HCT116 (cell line): ENCODE results near the gene LMX1A. TPM values are rescaled to one million over a fixed set of nuclear protein-coding genes. Genes with fewer than 3 reads are reported as not detected.

ENCODE experiments used
- ATAC-seq: fragments of 200-7000 bp; cut with Tn5 transposase; 2 replicates; pipeline ENCODE4 v1.9.1; 2020; ENCODE audit warnings: mild to moderate bottlenecking, moderate library complexity
- BruUV-seq: library from RNA; stranded (reverse); fragments of 400-500 nt; replicated peaks from 2 replicates; lab custom pipeline; 2021; lab: Mats Ljungman, UMichigan
- CTCF ChIA-PET: fragments of 300-600 bp; sonication (Branson Sonifier 250); formaldehyde crosslinking; loops from one replicate; lab custom pipeline; 2021; ENCODE audit warnings: antibody characterized with exemption; lab: Charles Lee
- POLR2A ChIA-PET: fragments of 300-600, 350-600 bp; sonication (Branson Sonifier 250); formaldehyde crosslinking; loops from one replicate; lab custom pipeline; 2021; ENCODE audit warnings: antibody characterized with exemption; lab: Charles Lee
- RAD21 ChIA-PET, 2 experiments: fragments of 300-600 bp; sonication (Branson Sonifier 250); formaldehyde crosslinking; loops; one replicate each; lab custom pipeline; 2023; ENCODE audit warnings: low total read pairs in 2 of 2; ENCODE audit not compliant: uncharacterized antibody in 2 of 2, unreplicated experiment in 2 of 2, low non-redundant PET in 1 of 2; lab: Charles Lee
- DNase-seq: peaks from one replicate; pipeline ENCODE4 v3.0.0-alpha.2; 2010; ENCODE audit warnings: low read depth, low spot score
- H2AFZ ChIP-seq: fragments of 200-600 bp; shearing (Covaris generic), sonication (generic); 2 replicates; pipeline ENCODE4 v1.6.1; 2017; ENCODE audit warnings: low read depth, mixed run types, mixed read lengths, antibody characterized with exemption, low read length; ENCODE audit not compliant: poor library complexity, severe bottlenecking
- H3K27ac ChIP-seq: 2 replicates; pipeline ENCODE4 v1.5.1; 2012; ENCODE audit warnings: low read depth, low read length
- H3K27me3 ChIP-seq: fragments of 200-600 bp; sonication (generic); 2 replicates; pipeline ENCODE4 v1.6.1; 2016; ENCODE audit warnings: mixed run types, low read length, mixed read lengths; ENCODE audit not compliant: insufficient read depth
- H3K36me3 ChIP-seq, 2 experiments: fragments of 200-500 bp in 1 of 2; fragments of 200-600 bp in 1 of 2; sonication (Bioruptor generic) in 1 of 2; sonication (generic) in 1 of 2; 2 replicates each; pipeline versions ENCODE4 v1.5.1 to v1.6.1; 2014 to 2016; ENCODE audit warnings: low read length in 2 of 2, inconsistent platforms in 1 of 2, mixed read lengths in 1 of 2, mixed run types in 1 of 2; ENCODE audit not compliant: insufficient read depth in 2 of 2, control insufficient read depth in 1 of 2
- H3K4me1 ChIP-seq, 2 experiments: fragments of 200-600 bp in 1 of 2; sonication (generic) in 1 of 2; 2 replicates each; pipeline versions ENCODE4 v1.5.1 to v1.6.1; 2012 to 2017; ENCODE audit warnings: low read length in 2 of 2, inconsistent platforms in 1 of 2, mild to moderate bottlenecking in 1 of 2, mixed read lengths in 1 of 2, mixed run types in 1 of 2, moderate library complexity in 1 of 2; ENCODE audit not compliant: insufficient read depth in 2 of 2, control insufficient read depth in 1 of 2
- H3K4me2 ChIP-seq: fragments of 200-600 bp; sonication (generic); 2 replicates; pipeline ENCODE4 v1.6.1; 2017; ENCODE audit warnings: mixed run types, low read length, mixed read lengths
- H3K4me3 ChIP-seq, 2 experiments: fragments of 200-600 bp in 1 of 2; sonication (generic) in 1 of 2; replicated peaks in 1 of 2; 2 replicates each; pipeline ENCODE4 v1.5.1; 2011 to 2016; ENCODE audit warnings: low read length in 2 of 2, control low read depth in 1 of 2, low read depth in 1 of 2, mild to moderate bottlenecking in 1 of 2, mixed read lengths in 1 of 2, mixed run types in 1 of 2
- H3K79me2 ChIP-seq: fragments of 200-600 bp; sonication (generic); 2 replicates; pipeline ENCODE4 v1.6.1; 2017; ENCODE audit warnings: mild to moderate bottlenecking, mixed run types, low read length, moderate library complexity, mixed read lengths; ENCODE audit not compliant: insufficient read depth
- H3K9ac ChIP-seq: fragments of 200-600 bp; sonication (generic); 2 replicates; pipeline ENCODE4 v1.6.1; 2016; ENCODE audit warnings: low read length, mixed read lengths
- H3K9me2 ChIP-seq: fragments of 200-600 bp; sonication (generic), shearing (Covaris generic); 2 replicates; pipeline ENCODE4 v1.6.1; 2017; ENCODE audit warnings: mixed run types, mild to moderate bottlenecking, moderate library complexity; ENCODE audit not compliant: insufficient read depth
- H3K9me3 ChIP-seq, 2 experiments: fragments of 200-500 bp in 1 of 2; fragments of 200-600 bp in 1 of 2; sonication (Bioruptor generic) in 1 of 2; sonication (generic) in 1 of 2; 2 replicates each; pipeline ENCODE4 v1.6.1; 2014 to 2017; ENCODE audit warnings: low read length in 2 of 2, mixed read lengths in 2 of 2, inconsistent platforms in 1 of 2, low read depth in 1 of 2, mild to moderate bottlenecking in 1 of 2, mixed run types in 1 of 2, moderate library complexity in 1 of 2; ENCODE audit not compliant: control insufficient read depth in 1 of 2, insufficient read depth in 1 of 2
- H4K20me1 ChIP-seq: fragments of 200-600 bp; sonication (generic), shearing (Covaris generic); 2 replicates; pipeline ENCODE4 v1.6.1; 2017; ENCODE audit warnings: mixed run types, mild to moderate bottlenecking, moderate library complexity; ENCODE audit not compliant: insufficient read depth
- CBX3 ChIP-seq: IDR thresholded peaks from 2 replicates; pipeline ENCODE4 v1.6.1; 2012; ENCODE audit warnings: low read depth
- CTCF ChIP-seq, 3 experiments: fragments of 200-600 bp in 1 of 3; sonication (generic) in 1 of 3; IDR thresholded peaks in 2 of 3; conservative IDR thresholded peaks in 1 of 3; 2 replicates each; pipeline ENCODE4 v1.5.1; 2012 to 2017; ENCODE audit warnings: low read depth in 2 of 3, low read length in 2 of 3, antibody characterized with exemption in 1 of 3, borderline replicate concordance in 1 of 3, control low read depth in 1 of 3, mild to moderate bottlenecking in 1 of 3, mixed read lengths in 1 of 3, mixed run types in 1 of 3, moderate library complexity in 1 of 3; ENCODE audit not compliant: insufficient read depth in 1 of 3
- EGR1 ChIP-seq: IDR thresholded peaks from 2 replicates; pipeline ENCODE4 v1.6.1; 2012; ENCODE audit warnings: low read depth
- EZH2phosphoT487 ChIP-seq: fragments of 200-600 bp; IDR thresholded peaks from 2 replicates; pipeline ENCODE4 v1.6.1; 2018; ENCODE audit warnings: antibody characterized with exemption, borderline replicate concordance
- JUND ChIP-seq: IDR thresholded peaks from 2 replicates; pipeline ENCODE4 v1.6.1; 2012
- POLR2A ChIP-seq: IDR thresholded peaks from 2 replicates; pipeline ENCODE4 v1.7.0; 2011; ENCODE audit warnings: borderline replicate concordance; ENCODE audit not compliant: insufficient read depth, insufficient read length; ENCODE audit errors: extremely low read depth
- RAD21 ChIP-seq: IDR thresholded peaks from 2 replicates; pipeline ENCODE4 v1.6.1; 2012; ENCODE audit warnings: low read depth, mild to moderate bottlenecking
- SRF ChIP-seq: IDR thresholded peaks from 2 replicates; pipeline ENCODE4 v1.6.1; 2012; ENCODE audit warnings: low read depth
- TCF7L2 ChIP-seq: IDR thresholded peaks from 2 replicates; pipeline ENCODE4 v1.7.0; 2011; ENCODE audit warnings: borderline replicate concordance, inconsistent platforms; ENCODE audit not compliant: insufficient read depth, insufficient read length; ENCODE audit errors: extremely low read depth
- intact Hi-C: fragments of 100-400 bp; cut with micrococcal nuclease; formaldehyde crosslinking; loops from 2 replicates; pipeline ENCODE4 v1.10.0; 2022
- total RNA-seq: library from RNA; stranded (reverse); gene quantifications from one replicate; pipeline ENCODE4 v1.2.1, GENCODE V29; 2021; ENCODE audit not compliant: unreplicated experiment
- TF ChIP-seq, protein P1 (sequence below): IDR thresholded peaks from 2 replicates; pipeline ENCODE4 v1.6.1; 2012

The LMX1A gene
- total RNA-seq, 1 experiment from 2014 or later = not detected

GRCh38 chr1:165355139-165355976, 1.2 kb downstream of the LMX1A start:
- no peaks in the 10 kb centered on the region for H3K79me2 ChIP-seq
- CTCF ChIA-PET = interaction anchor here (1.6 kb wide), 1 partner anchor 13 kb away, joined by 6 read pairs; no protein-coding TSS in a partner anchor
- H3K4me1 ChIP-seq = no peaks in the 10 kb centered on the region
- no peaks in the 10 kb centered on the region for H3K9me2 ChIP-seq
- no peak overlapping the region for H2AFZ ChIP-seq
- H4K20me1 ChIP-seq = no peaks in the 10 kb centered on the region
- no peaks in the 10 kb centered on the region for H3K36me3 ChIP-seq
- DNase-seq (no peak), ATAC-seq (no peak)
- RAD21 ChIA-PET = no interaction called here
- BruUV-seq = no TSS peak
- no peaks in the 10 kb centered on the region for H3K9me3 ChIP-seq
- H3K27me3 ChIP-seq = peaks cover 14% of the 10 kb centered on the region
- POLR2A ChIA-PET = no interaction called here
- no peak overlapping the region for H3K9ac ChIP-seq
- H3K27ac ChIP-seq = no peak overlapping the region
- no peak overlapping the region for H3K4me2 ChIP-seq
- TF ChIP-seq POLR2A = no peak
- no peak overlapping the region for H3K4me3 ChIP-seq
- intact Hi-C loops = no loop called here

DNA sequence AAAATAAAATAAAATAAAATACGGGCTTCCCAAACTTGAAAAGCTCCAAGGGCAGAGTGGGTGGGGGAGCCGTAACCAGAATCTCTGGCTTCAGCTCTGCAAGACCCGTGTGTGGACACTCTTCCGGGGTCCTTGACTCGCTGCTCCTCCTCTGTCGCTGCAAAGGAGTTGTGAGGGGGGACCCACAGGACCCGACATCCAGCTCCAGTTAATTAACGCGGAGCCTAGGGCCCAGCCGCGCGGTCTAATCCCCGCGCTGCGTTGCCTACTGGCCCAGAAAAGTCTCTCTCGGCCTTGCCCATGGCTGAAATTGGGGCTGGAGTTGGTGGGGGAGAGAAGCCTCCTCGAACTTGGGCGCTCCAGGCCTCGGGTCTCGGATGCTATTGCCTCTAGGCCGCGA, 1.8 kb downstream of the LMX1A start:
- H3K27ac ChIP-seq = no peak overlapping the region
- ATAC-seq = no peak
- no peak overlapping the region for H3K9ac ChIP-seq
- TF ChIP-seq CBX3 (no peak), RAD21 (no peak), TCF7L2 (no peak), CTCF (IDR thresholded peaks at IDR 0.05 in 2 of 3, conservative IDR thresholded peaks at IDR 0.05 in 1 of 3; ENCODE audit: borderline replicate concordance in 1 of 3, insufficient read depth in 1 of 3, low read depth in 2 of 3, low read length in 2 of 3) (no peak), EZH2phosphoT487 (no peak), EGR1 (no peak), SRF (no peak), JUND (no peak)
- TF ChIP-seq, protein P1, sequence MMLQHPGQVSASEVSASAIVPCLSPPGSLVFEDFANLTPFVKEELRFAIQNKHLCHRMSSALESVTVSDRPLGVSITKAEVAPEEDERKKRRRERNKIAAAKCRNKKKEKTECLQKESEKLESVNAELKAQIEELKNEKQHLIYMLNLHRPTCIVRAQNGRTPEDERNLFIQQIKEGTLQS = no peak
- TF ChIP-seq, all 23 proteins: peak for 0
- no peaks in the 10 kb centered on the region for H3K79me2 ChIP-seq
- H3K36me3 ChIP-seq = no peaks in the 10 kb centered on the region
- no peaks in the 10 kb centered on the region for H3K9me2 ChIP-seq
- peaks cover 20% of the 10 kb centered on the region for H3K27me3 ChIP-seq
- no peak for DNase-seq
- H4K20me1 ChIP-seq = no peaks in the 10 kb centered on the region
- ChIA-PET CTCF (interaction anchor here (1.6 kb wide), 1 partner anchor 14 kb away, joined by 6 read pairs; no protein-coding TSS in a partner anchor), POLR2A (no interaction called here), RAD21 (no interaction called here)
- no peak overlapping the region for H2AFZ ChIP-seq
- no peaks in the 10 kb centered on the region for H3K4me1 ChIP-seq
- no TSS peak for BruUV-seq
- H3K4me3 ChIP-seq = no peak overlapping the region
- no peaks in the 10 kb centered on the region for H3K9me3 ChIP-seq
- H3K4me2 ChIP-seq = no peak overlapping the region
- intact Hi-C loops = no loop called here
